ENCODE data around the gene CHCHD6.

CHCHD6 gene

GRCh38 chr3:126945891-126946290, 241.9 kb downstream of the CHCHD6 start:
- no peak for TF ChIP-seq CTCF (conservative IDR thresholded peaks at IDR 0.05)
- H3K27ac ChIP-seq: no peak overlapping the region

GRCh38 chr3:126946405-126946804, 242.4 kb downstream of the CHCHD6 start:
- TF ChIP-seq CTCF (conservative IDR thresholded peaks at IDR 0.05): no peak
- H3K27ac ChIP-seq: no peak overlapping the region

GRCh38 chr3:126947429-126947828, 243.4 kb downstream of the CHCHD6 start:
- H3K27ac ChIP-seq: no peak overlapping the region
- TF ChIP-seq CTCF (conservative IDR thresholded peaks at IDR 0.05): no peak

GRCh38 chr3:126948980-126949535, 245.0 kb downstream of the CHCHD6 start:
- TF ChIP-seq CTCF (conservative IDR thresholded peaks at IDR 0.05): no peak
- no peak overlapping the region for H3K27ac ChIP-seq

GRCh38 chr3:126951561-126951960, 247.5 kb downstream of the CHCHD6 start:
- TF ChIP-seq CTCF (conservative IDR thresholded peaks at IDR 0.05): no peak
- no peak overlapping the region for H3K27ac ChIP-seq

- TF ChIP-seq CTCF (conservative IDR thresholded peaks at IDR 0.05): no peak
- H3K27ac ChIP-seq: no peak overlapping the region
Measured at GRCh38 chr3:126952261-126952982, 248.4 kb downstream of the CHCHD6 start.

GRCh38 chr3:126952983-126953660, 249.1 kb downstream of the CHCHD6 start:
- H3K27ac ChIP-seq: no peak overlapping the region
- no peak for TF ChIP-seq CTCF (conservative IDR thresholded peaks at IDR 0.05)
